GM12878 (cell line): ENCODE measurements around the gene FAM53B.

ENCODE experiments used
- MAX ChIP-seq: IDR thresholded peaks from 2 replicates; pipeline ENCODE4 v1.6.1; 2012; ENCODE audit warnings: low read depth, low read length, improper control_type of control experiment
- POLR2A ChIP-seq: IDR thresholded peaks from 2 replicates; pipeline ENCODE4 v1.6.1; 2011; ENCODE audit warnings: low read depth, mild to moderate bottlenecking, low read length
- SIN3A ChIP-seq: IDR thresholded peaks from 2 replicates; pipeline ENCODE4 v1.6.1; 2012; ENCODE audit warnings: low read depth, low read length, improper control_type of control experiment
- TARDBP ChIP-seq: IDR thresholded peaks from 2 replicates; pipeline ENCODE4 v1.6.1; 2016; ENCODE audit warnings: borderline replicate concordance
- WRNIP1 ChIP-seq: IDR thresholded peaks from 2 replicates; pipeline ENCODE4 v1.6.1; 2011; ENCODE audit warnings: low read depth, low read length, improper control_type of control experiment, borderline replicate concordance
- TF ChIP-seq, protein P1 (sequence below), 3 experiments: IDR thresholded peaks in 2 of 3; conservative IDR thresholded peaks in 1 of 3; 2 replicates each; pipeline ENCODE4 v1.5.1; 2011; ENCODE audit warnings: low read depth in 3 of 3, low read length in 3 of 3, mild to moderate bottlenecking in 3 of 3, control low read depth in 2 of 3, moderate library complexity in 2 of 3, inconsistent platforms in 1 of 3, mixed read lengths in 1 of 3; ENCODE audit not compliant: control insufficient read depth in 2 of 3, insufficient read depth in 1 of 3; ENCODE audit errors: extremely low read depth in 1 of 3
- TF ChIP-seq, protein P2 (sequence below): fragments of 450-650 bp; IDR thresholded peaks from 2 replicates; pipeline ENCODE4 v1.6.1; 2016; ENCODE audit warnings: mild to moderate bottlenecking, moderate library complexity, borderline replicate concordance
- TF ChIP-seq, protein P3 (sequence below): IDR thresholded peaks from 2 replicates; pipeline ENCODE4 v1.6.1; 2011; ENCODE audit warnings: mild to moderate bottlenecking, low read depth, low read length, moderate library complexity; ENCODE audit not compliant: insufficient replicate concordance

GRCh38 chr10:124640056-124640455 is 104.1 kb downstream of the FAM53B start:
- TF ChIP-seq WRNIP1 (no peak), TARDBP (no peak), MAX (no peak), POLR2A (no peak), SIN3A (no peak)
- TF ChIP-seq, protein P1, sequence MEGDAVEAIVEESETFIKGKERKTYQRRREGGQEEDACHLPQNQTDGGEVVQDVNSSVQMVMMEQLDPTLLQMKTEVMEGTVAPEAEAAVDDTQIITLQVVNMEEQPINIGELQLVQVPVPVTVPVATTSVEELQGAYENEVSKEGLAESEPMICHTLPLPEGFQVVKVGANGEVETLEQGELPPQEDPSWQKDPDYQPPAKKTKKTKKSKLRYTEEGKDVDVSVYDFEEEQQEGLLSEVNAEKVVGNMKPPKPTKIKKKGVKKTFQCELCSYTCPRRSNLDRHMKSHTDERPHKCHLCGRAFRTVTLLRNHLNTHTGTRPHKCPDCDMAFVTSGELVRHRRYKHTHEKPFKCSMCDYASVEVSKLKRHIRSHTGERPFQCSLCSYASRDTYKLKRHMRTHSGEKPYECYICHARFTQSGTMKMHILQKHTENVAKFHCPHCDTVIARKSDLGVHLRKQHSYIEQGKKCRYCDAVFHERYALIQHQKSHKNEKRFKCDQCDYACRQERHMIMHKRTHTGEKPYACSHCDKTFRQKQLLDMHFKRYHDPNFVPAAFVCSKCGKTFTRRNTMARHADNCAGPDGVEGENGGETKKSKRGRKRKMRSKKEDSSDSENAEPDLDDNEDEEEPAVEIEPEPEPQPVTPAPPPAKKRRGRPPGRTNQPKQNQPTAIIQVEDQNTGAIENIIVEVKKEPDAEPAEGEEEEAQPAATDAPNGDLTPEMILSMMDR (IDR thresholded peaks at IDR 0.05 in 2 of 3, conservative IDR thresholded peaks at IDR 0.05 in 1 of 3; ENCODE audit: control insufficient read depth in 2 of 3, extremely low read depth in 1 of 3, insufficient read depth in 1 of 3, low read depth in 3 of 3, low read length in 3 of 3), result no peak
- TF ChIP-seq, protein P2, sequence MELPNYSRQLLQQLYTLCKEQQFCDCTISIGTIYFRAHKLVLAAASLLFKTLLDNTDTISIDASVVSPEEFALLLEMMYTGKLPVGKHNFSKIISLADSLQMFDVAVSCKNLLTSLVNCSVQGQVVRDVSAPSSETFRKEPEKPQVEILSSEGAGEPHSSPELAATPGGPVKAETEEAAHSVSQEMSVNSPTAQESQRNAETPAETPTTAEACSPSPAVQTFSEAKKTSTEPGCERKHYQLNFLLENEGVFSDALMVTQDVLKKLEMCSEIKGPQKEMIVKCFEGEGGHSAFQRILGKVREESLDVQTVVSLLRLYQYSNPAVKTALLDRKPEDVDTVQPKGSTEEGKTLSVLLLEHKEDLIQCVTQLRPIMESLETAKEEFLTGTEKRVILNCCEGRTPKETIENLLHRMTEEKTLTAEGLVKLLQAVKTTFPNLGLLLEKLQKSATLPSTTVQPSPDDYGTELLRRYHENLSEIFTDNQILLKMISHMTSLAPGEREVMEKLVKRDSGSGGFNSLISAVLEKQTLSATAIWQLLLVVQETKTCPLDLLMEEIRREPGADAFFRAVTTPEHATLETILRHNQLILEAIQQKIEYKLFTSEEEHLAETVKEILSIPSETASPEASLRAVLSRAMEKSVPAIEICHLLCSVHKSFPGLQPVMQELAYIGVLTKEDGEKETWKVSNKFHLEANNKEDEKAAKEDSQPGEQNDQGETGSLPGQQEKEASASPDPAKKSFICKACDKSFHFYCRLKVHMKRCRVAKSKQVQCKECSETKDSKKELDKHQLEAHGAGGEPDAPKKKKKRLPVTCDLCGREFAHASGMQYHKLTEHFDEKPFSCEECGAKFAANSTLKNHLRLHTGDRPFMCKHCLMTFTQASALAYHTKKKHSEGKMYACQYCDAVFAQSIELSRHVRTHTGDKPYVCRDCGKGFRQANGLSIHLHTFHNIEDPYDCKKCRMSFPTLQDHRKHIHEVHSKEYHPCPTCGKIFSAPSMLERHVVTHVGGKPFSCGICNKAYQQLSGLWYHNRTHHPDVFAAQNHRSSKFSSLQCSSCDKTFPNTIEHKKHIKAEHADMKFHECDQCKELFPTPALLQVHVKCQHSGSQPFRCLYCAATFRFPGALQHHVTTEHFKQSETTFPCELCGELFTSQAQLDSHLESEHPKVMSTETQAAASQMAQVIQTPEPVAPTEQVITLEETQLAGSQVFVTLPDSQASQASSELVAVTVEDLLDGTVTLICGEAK, result no peak
- TF ChIP-seq, protein P3, sequence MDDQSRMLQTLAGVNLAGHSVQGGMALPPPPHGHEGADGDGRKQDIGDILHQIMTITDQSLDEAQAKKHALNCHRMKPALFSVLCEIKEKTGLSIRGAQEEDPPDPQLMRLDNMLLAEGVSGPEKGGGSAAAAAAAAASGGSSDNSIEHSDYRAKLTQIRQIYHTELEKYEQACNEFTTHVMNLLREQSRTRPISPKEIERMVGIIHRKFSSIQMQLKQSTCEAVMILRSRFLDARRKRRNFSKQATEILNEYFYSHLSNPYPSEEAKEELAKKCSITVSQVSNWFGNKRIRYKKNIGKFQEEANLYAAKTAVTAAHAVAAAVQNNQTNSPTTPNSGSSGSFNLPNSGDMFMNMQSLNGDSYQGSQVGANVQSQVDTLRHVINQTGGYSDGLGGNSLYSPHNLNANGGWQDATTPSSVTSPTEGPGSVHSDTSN, result no peak
